Right forelimb (tissue), 1 donor: ENCODE measurements around the gene SMC6.

ENCODE experiments used
- DNase-seq: peaks from one replicate; pipeline ENCODE4 v3.0.0-alpha.2; 2018

The SMC6 gene

GRCh38 chr2:17710547-17711248 lies 42.9 kb downstream of the SMC6 start:
- no peak for DNase-seq

GRCh38 chr2:17709897-17710296 lies 43.7 kb downstream of the SMC6 start:
- no peak for DNase-seq

- DNase-seq, result no peak
Observed at GRCh38 chr2:17708501-17708900, 45.1 kb downstream of the SMC6 start.

GRCh38 chr2:17706845-17707244 lies 46.8 kb downstream of the SMC6 start:
- no peak for DNase-seq

GRCh38 chr2:17690776-17691175 lies 62.8 kb downstream of the SMC6 start:
- DNase-seq, result no peak

- DNase-seq, result no peak
Observed at GRCh38 chr2:17689010-17689409, 64.6 kb downstream of the SMC6 start.

- no peak for DNase-seq
Observed at GRCh38 chr2:17688600-17688999, 65.0 kb downstream of the SMC6 start.

GRCh38 chr2:17683981-17684380 lies 69.6 kb downstream of the SMC6 start:
- no peak for DNase-seq

GRCh38 chr2:17682098-17682857 lies 71.3 kb downstream of the SMC6 start:
- DNase-seq, result no peak

GRCh38 chr2:17680119-17680518 lies 73.5 kb downstream of the SMC6 start:
- DNase-seq, result no peak

- no peak for DNase-seq
Observed at GRCh38 chr2:17674817-17675216, 78.8 kb downstream of the SMC6 start.

GRCh38 chr2:17672583-17673317 lies 80.9 kb downstream of the SMC6 start:
- no peak for DNase-seq

GRCh38 chr2:17667898-17668297 lies 85.7 kb downstream of the SMC6 start:
- no peak for DNase-seq

GRCh38 chr2:17664534-17664933 lies 89.1 kb downstream of the SMC6 start:
- no peak for DNase-seq

- no peak for DNase-seq
Observed at GRCh38 chr2:17662723-17663122, 90.9 kb downstream of the SMC6 start.

- no peak for DNase-seq
Observed at GRCh38 chr2:17661460-17661859, 92.2 kb downstream of the SMC6 start.

GRCh38 chr2:17660219-17660618 lies 93.4 kb downstream of the SMC6 start:
- DNase-seq, result no peak

GRCh38 chr2:17658251-17658843 lies 95.3 kb downstream of the SMC6 start:
- no peak for DNase-seq

GRCh38 chr2:17657759-17658158 lies 95.9 kb downstream of the SMC6 start:
- DNase-seq, result no peak

GRCh38 chr2:17652681-17653394 lies 100.8 kb downstream of the SMC6 start:
- DNase-seq, result no peak

GRCh38 chr2:17649026-17649425 lies 104.6 kb downstream of the SMC6 start:
- DNase-seq, result no peak

- DNase-seq, result no peak
Observed at GRCh38 chr2:17648581-17648980, 105.0 kb downstream of the SMC6 start.
